Mononuclear cell (primary cell): ENCODE data around the gene FXYD3. TPM values are rescaled to one million over a fixed set of nuclear protein-coding genes. Genes with fewer than 3 reads are reported as not detected.

Source experiments
- H3K27me3 ChIP-seq: 2 replicates; pipeline ENCODE4 v1.6.0; 2011; ENCODE audit warnings: low read length, control low read depth; ENCODE audit not compliant: insufficient read depth
- H3K4me1 ChIP-seq: 2 replicates; pipeline ENCODE4 v1.5.1; 2011; ENCODE audit warnings: mild to moderate bottlenecking, low read length, control low read depth; ENCODE audit not compliant: insufficient read depth
- H3K4me3 ChIP-seq: 2 replicates; pipeline ENCODE4 v1.5.1; 2011; ENCODE audit warnings: mild to moderate bottlenecking, low read length, moderate library complexity
- H3K9me3 ChIP-seq: 2 replicates; pipeline ENCODE4 v1.5.1; 2011; ENCODE audit warnings: low read depth, mild to moderate bottlenecking, control low read depth, low read length
- total RNA-seq: library from RNA; depleted of rRNA; stranded (reverse); fragments of >200 nt; gene quantifications from one replicate; pipeline ENCODE4 v1.2.3, GENCODE V29; 2012

FXYD3 gene
- total RNA-seq, 1 donor = not detected

DNA sequence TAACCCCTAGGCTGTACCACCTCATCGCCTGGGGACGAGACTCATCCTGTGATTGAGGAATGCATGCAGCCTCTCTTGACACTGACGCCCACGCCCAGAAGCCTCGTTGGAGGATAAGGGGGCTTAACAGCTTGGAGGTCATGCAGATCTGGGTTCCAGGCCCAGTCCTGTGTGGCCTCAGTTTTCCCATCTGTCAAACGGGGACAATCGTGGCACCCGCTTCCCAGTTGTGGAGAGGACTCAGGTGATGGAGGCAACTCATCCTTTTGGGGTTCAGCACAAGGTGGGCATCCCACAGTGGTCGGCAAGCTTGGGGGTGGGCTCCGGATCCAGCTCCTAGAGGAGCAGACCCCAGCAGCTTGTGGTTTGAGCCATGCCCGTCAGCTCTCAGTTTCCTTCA is 20.6 kb downstream of the FXYD3 start:
- Histone ChIP-seq H3K4me1 (peaks cover 21% of the 10 kb centered on the region), H3K27me3 (no peaks in the 10 kb centered on the region), H3K4me3 (no peak overlapping the region), H3K9me3 (no peaks in the 10 kb centered on the region)

DNA sequence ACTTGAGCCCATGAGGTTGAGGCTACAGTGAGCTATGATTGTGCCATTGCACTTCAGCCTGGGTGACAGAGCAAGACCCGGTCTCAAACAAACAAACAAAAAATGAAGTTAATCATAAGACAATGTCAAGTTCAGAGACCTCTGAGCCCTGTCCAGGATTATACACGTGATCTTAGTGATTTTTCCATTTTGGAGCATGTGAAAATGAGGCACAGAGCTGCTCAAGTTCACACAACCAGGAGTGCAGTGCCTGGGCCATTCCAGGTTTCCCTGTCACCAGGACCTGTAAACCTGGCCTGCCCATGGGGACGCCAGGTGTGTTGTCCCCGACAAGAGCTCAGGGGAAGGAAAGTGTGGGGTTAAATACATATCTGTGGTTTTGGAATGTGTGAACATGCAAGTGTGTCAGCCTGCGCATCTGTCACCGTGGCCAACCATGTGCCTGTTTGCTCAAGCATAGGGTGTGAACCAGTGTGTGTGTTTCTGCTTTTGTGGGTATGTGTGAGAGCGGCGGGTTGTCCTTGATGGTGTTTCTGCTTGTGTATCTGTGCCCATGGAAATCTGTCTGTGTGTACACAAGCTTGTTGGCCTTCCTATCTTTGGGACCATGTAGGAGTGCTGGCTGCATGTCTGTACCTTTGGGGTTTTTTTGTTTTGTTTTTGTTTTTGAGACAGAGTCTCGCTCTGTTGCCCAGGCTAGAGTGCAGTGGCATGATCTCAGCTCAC is 21.5 kb downstream of the FXYD3 start:
- peaks cover 4% of the 10 kb centered on the region for H3K27me3 ChIP-seq
- H3K4me1 ChIP-seq = peaks cover 30% of the 10 kb centered on the region
- no peak overlapping the region for H3K4me3 ChIP-seq
- H3K9me3 ChIP-seq = no peaks in the 10 kb centered on the region

DNA sequence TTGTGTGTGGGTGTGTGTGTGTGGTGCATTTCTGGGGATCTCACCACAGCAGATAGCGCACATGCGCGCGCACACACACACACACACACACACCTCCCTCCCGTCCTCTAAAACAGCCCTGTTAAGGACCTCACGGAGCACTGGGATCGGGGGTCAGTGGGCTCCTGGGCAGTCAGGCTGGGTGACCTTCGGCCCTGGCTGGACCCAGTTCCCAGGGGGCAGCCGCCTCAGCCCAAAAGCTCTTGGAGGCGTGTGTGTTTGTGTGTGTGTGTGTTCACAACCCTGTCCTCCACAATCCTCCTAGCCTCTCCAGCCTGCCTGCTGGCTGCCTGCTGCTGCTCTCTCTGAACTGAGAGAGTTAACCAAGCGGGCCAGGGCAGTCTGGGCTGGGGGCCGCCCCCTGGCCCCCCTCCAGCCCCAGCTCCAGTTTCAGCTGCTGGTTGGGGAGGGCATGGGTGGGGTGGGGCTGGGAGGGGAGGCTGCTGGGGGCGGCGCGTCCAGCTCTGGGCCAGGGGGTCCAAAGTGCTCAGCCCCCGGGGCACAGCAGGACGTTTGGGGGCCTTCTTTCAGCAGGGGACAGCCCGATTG is 22.8 kb downstream of the FXYD3 start, which contains the start of gene FXYD1:
Gene FXYD1, plus strand, starts transcription at position 520 of the 588 bp plus-strand sequence. CDS start 1,256 bp downstream, outside the sequence.
- Histone ChIP-seq H3K4me1 (peaks cover 39% of the 10 kb centered on the region), H3K27me3 (peaks cover 9% of the 10 kb centered on the region), H3K4me3 (no peak within 1 kb of the TSS), H3K9me3 (no peaks in the 10 kb centered on the region)

DNA sequence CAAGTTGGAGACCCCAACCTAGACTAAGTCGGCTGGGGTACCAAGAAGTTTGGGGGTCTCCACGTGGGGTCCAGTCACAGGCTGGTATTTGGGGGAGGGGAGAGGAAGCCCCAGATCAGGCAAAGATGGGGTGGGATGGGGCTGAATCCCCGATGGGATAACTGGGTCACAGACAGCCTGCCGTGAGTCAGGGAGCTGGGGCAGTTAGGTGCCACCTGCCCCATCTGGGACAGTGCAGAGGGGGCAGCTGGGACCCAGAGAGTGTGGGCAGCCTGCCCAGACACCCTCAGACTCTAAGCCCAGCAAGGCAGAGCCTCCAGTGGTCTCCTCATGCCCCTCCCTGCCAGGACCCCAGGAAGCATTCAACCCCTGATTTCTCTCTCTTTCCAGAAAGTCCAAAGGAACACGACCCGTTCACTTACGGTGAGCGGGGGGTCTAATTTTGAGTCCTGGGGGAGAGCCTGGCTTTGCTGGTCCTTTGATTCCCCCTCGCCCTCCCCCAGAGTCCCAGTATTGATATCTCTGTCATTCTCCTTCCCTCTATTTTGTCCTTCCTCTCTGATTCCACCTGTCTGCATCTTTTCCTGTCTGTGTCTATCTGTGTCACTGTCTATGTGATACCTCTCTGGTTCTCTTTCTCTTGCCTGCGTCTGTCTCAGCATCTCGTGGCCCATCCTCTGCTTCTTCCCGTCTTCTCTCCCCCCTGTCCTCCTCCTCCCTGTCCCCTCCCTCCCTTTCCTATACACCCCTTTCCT is 24.8 kb downstream of the FXYD3 start:
- H3K9me3 ChIP-seq = no peaks in the 10 kb centered on the region
- peaks cover 14% of the 10 kb centered on the region for H3K27me3 ChIP-seq
- H3K4me3 ChIP-seq = no peak overlapping the region
- H3K4me1 ChIP-seq = peaks cover 53% of the 10 kb centered on the region

DNA sequence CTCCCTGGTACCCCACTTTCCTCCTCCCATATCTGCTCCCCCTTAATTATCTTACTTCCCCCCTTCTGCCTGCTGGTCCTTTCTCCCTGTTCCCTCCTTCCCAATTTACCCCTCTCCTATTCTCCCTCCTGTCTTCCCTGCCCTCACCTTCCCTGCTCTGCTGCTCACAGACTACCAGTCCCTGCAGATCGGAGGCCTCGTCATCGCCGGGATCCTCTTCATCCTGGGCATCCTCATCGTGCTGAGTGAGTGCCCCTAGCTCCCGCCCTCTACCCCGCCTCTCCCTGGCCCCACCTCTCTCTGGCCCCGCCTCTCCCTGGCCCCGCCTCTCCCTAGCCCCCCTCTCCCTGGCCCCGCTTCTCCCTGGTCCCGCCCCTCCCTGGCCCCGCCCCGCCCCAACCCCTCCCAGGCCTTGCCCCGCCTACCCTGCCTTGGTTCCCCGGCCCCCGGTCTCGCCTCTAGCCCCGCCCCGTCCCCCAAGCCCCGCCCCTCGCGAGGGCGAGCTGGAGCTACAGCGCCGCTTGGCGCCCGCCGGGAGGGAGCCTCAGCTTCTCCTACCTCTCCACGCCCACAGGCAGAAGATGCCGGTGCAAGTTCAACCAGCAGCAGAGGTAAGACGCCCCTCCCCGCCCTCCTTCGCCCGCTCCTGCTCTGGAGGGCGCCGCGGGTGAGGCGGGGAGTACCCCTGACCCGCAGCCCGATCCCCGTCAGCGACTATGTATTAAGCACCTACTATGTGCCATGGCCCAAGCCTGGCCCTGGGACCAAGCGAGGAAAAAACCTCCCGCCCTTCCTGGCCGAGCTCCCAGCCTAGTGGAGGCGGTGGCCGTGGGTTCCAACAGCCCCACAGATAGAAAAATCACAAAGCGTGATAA is 25.6 kb downstream of the FXYD3 start:
- Histone ChIP-seq H3K27me3 (peaks cover 14% of the 10 kb centered on the region), H3K4me1 (peaks cover 48% of the 10 kb centered on the region), H3K4me3 (no peak overlapping the region), H3K9me3 (no peaks in the 10 kb centered on the region)

DNA sequence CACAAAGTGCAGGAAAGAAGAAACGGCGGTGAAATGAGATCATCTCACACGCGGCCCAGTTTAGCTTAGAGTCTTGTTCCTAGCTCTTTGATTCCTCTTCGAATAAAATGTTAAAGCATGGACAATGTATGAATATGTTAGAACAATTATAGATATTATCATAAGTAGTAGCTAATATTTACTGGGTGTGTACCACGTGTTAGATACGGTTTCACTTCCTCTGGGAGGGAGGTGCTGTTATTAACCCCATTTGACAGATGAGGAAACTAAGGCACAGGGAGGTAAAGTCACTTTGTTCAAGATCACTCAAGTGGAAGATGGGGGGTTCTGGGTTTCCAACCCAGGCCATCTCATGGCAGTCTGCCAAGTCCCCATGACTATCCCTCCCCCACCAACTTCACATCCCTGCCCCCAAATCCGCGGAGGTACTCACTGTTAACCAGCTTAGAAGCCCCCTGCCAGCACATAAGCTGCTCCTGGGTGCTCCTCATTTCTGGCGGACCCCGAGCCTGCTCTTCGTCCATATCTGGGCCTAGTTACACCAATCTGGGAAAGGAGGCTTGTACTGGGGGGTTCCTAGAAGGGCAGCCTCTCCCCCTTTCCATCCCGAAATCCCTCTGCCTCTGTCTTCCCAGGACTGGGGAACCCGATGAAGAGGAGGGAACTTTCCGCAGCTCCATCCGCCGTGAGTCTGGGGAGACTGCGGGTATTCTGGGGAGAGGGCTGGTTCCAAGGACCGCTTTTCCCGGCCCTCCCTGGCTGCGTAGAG is 26.4 kb downstream of the FXYD3 start:
- no peak overlapping the region for H3K4me3 ChIP-seq
- no peaks in the 10 kb centered on the region for H3K9me3 ChIP-seq
- H3K4me1 ChIP-seq = peaks cover 53% of the 10 kb centered on the region
- peaks cover 14% of the 10 kb centered on the region for H3K27me3 ChIP-seq

DNA sequence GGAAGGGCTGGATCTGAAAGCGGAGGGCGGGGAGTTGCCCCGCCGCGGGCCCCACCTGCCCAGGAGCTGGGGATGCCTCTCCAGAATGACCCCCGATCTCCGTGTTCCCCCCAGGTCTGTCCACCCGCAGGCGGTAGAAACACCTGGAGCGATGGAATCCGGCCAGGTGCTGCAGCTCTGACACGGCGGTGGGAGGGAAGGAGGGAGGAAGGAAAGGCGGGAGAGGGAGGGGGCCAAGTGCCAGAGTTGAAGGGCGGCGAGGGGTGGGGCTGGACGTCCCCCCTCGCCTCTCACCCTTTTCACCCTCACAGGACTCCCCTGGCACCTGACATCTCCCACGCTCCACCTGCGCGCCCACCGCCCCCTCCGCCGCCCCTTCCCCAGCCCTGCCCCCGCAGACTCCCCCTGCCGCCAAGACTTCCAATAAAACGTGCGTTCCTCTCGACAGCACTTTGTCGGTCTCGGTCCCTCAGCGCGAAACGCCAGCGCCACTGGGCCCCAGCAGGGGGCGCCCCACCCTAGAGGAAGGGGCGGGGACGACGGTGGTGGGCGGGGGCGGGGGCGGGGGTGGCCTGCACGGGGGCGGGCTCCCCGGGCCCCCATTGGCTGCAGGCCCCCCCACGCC is 27.1 kb downstream of the FXYD3 start:
- H3K9me3 ChIP-seq = no peaks in the 10 kb centered on the region
- peaks cover 56% of the 10 kb centered on the region for H3K4me1 ChIP-seq
- H3K4me3 ChIP-seq = no peak overlapping the region
- H3K27me3 ChIP-seq = peaks cover 14% of the 10 kb centered on the region

DNA sequence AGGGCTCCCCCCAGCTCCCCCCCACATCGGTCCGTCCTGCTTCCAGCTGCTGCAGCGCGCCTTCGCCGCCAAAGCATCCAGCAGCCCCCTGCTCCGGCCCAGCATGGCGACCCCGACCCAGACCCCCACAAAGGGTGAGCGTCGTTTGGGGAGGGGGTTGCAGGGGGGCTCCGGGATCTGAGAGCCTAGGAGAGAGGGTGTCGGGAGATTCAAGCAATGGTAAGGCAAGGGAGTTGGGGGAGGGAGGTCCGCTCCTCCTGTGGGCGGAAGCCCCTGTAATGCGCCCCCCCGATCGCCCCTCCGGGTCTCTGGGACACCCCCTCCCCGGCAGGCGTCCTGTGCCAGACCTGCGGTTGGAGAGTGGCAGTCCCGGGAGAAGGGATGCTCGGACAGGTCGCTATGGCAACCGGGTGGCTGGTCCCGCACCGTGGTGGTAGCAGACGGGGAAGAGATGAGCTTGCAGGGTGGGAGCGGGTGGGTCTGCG is 27.6 kb downstream of the FXYD3 start, which contains the start of gene FXYD7:
Gene FXYD7, plus strand, starts transcription at position 25 of the 485 bp plus-strand sequence. Its CDS starts 79 bp downstream, at position 104.
- H3K4me1 ChIP-seq = peaks cover 56% of the 10 kb centered on the region
- no peak within 1 kb of the TSS for H3K4me3 ChIP-seq

DNA sequence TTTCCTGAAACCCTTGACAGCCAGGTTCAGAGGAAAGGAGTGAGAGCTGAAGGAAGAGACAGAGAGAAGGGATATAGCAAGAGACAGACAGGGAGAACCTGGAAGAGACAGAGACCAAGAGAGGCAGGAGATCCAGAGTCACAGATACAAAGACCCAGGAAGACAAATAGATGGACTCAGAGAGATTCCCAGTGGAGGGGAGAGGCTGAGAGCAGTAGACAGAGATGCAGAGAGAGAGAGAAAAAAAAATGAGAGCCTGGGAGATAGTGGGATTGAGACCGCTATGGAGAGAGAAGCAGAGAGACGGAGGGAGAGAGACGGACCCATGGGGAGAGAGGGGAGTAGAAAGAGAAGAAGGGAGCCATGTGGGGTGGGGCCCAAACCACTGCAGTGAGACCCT is 28.2 kb downstream of the FXYD3 start:
- Histone ChIP-seq H3K4me3 (no peak overlapping the region), H3K27me3 (peaks cover 14% of the 10 kb centered on the region)

More for the DNA sequence above, 27.6 kb downstream of the FXYD3 start, which contains the start of gene FXYD7:
- peaks cover 14% of the 10 kb centered on the region for H3K27me3 ChIP-seq
- no peaks in the 10 kb centered on the region for H3K9me3 ChIP-seq

DNA sequence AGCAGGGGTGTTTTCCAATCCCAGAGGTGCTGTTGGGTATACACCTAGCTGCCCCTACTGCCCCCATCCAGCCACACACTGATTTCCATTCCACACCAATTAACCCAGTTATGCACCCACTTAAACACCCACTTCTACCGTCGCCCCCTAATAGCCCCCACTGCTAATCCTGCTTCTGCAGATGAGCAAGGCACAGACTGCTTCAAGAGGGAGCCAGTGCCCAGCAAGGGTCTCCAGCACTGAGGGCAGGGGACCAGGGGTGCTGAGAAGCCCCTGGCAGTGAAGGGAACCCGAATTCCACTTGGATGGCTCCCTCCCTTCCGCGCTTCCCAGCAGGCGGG is 28.6 kb downstream of the FXYD3 start:
- Histone ChIP-seq H3K27me3 (peaks cover 14% of the 10 kb centered on the region), H3K9me3 (no peaks in the 10 kb centered on the region), H3K4me1 (peaks cover 52% of the 10 kb centered on the region), H3K4me3 (no peak overlapping the region)

More for the DNA sequence above, 28.2 kb downstream of the FXYD3 start:
- Histone ChIP-seq H3K9me3 (no peaks in the 10 kb centered on the region), H3K4me1 (peaks cover 55% of the 10 kb centered on the region)

DNA sequence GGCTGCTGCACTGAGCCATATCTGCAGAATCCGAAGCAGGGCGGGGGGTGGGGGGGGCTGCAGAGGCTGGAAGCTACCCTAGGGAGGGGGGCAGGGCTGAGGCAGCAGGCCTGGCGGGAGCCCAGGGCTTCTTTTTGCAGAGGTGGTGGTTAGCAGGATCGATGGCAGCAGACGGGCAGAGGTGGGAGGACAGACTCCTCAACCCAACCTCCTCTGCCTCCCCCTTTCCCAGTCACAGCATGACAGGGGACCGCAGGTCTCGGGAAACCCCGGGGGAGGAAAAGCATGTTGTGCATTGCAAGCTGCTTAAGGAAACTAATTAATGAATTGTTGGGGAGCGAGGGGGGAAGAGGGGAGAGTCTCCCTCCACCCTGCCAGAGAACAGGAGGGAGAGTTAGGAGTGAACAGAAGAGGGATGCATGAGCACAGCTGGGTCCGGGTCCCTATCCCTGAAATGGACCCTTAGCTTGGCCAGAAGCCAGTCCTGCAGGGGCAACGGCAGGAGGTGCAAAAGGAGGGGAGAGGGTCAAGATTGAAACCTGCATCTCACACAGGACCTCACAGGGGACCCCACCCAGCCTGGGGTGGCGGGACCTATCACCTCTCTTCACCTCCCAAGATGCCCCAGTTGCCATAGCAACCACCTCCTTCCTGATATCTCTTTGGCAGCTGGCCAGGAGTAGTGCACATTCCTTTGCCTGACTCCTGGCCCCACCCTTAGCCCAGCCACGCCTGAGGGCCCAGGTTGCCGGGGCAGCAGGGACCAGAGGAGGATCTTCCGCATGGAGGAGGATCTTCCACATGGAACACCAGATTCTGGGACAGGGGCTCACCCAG is 29.2 kb downstream of the FXYD3 start:
- H3K4me1 ChIP-seq = peaks cover 46% of the 10 kb centered on the region
- no peaks in the 10 kb centered on the region for H3K9me3 ChIP-seq
- H3K4me3 ChIP-seq = no peak overlapping the region
- H3K27me3 ChIP-seq = peaks cover 14% of the 10 kb centered on the region

DNA sequence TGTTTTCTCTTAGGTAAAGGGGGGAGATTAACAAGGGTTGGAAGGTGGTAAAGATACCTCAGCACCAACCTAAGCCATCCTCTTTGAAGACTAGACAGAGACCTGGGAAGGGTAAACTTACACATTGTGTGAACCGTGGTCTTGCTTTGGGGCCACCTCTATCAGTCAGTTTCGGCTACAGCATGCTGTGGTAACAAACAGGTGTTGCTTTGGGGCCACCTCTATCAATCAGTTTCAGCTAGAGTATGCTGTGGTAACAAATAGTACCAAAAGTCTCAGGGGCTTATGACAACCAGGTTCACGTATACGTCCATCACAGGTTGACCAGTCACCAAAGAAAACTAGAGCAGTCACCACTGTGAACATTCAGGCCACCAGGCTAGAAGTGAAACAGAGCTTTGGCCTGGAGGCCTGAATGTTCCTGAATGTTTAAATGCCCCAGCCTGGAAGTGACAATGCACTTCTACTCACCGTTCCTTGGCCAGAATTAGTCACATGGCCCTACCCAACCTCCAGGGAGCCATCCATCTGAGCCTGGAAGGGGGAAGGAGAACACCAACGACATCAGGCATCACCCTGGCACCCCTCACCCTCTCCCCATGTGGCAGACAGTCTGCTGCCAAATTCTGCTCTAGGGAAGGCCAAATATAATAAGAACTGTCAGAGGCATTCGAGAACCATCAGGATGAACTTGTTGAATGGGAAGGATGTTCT is 31.3 kb downstream of the FXYD3 start:
- H3K9me3 ChIP-seq = no peaks in the 10 kb centered on the region
- peaks cover 36% of the 10 kb centered on the region for H3K4me1 ChIP-seq
- H3K27me3 ChIP-seq = peaks cover 12% of the 10 kb centered on the region
- no peak overlapping the region for H3K4me3 ChIP-seq
